GM23338 (cell line): ENCODE measurements around the gene BCAS3. TPM values are rescaled to one million over a fixed set of nuclear protein-coding genes. Genes with fewer than 3 reads are reported as not detected.

Source experiments
- ATAC-seq: fragments of 200-7000 bp; cut with Tn5 transposase; 3 replicates; pipeline ENCODE4 v1.9.1; 2020
- DNase-seq: peaks from one replicate; pipeline ENCODE4 v3.0.0-alpha.2; 2015; ENCODE audit warnings: low spot score
- H2AFZ ChIP-seq: fragments of 200-600 bp; sonication (generic); 2 replicates; pipeline ENCODE4 v1.8.0; 2016; ENCODE audit warnings: antibody characterized with exemption, mild to moderate bottlenecking, moderate library complexity
- H3F3A ChIP-seq: fragments of 200-600 bp; sonication (generic); replicated peaks from 2 replicates; pipeline ENCODE4 v1.8.0; 2017; ENCODE audit warnings: antibody characterized with exemption, mixed run types, low read depth
- H3K27ac ChIP-seq: fragments of 200-600 bp; sonication (generic); 2 replicates; pipeline ENCODE4 v1.6.1; 2016; ENCODE audit warnings: low read depth
- H3K27me3 ChIP-seq: fragments of 200-600 bp; sonication (generic); 2 replicates; pipeline ENCODE4 v1.8.0; 2016; ENCODE audit warnings: mild to moderate bottlenecking, mixed run types, moderate library complexity; ENCODE audit not compliant: insufficient read depth
- H3K36me3 ChIP-seq: fragments of 200-600 bp; sonication (generic); 2 replicates; pipeline ENCODE4 v1.8.0; 2016; ENCODE audit warnings: mild to moderate bottlenecking; ENCODE audit not compliant: insufficient read depth
- H3K4me1 ChIP-seq: fragments of 200-600 bp; sonication (generic); 2 replicates; pipeline ENCODE4 v1.8.0; 2016; ENCODE audit warnings: mild to moderate bottlenecking, moderate library complexity; ENCODE audit not compliant: insufficient read depth
- H3K4me2 ChIP-seq: fragments of 200-600 bp; sonication (generic); 2 replicates; pipeline ENCODE4 v1.7.1; 2017; ENCODE audit warnings: mixed run types
- H3K4me3 ChIP-seq: fragments of 200-600 bp; sonication (generic); 2 replicates; pipeline ENCODE4 v1.6.1; 2016; ENCODE audit warnings: mixed run types
- H3K79me2 ChIP-seq: fragments of 200-600 bp; sonication (generic); replicated peaks from 2 replicates; pipeline ENCODE4 v1.8.0; 2017; ENCODE audit warnings: mild to moderate bottlenecking; ENCODE audit not compliant: insufficient read depth
- H3K9me2 ChIP-seq: fragments of 200-600 bp; sonication (generic); 2 replicates; pipeline ENCODE4 v1.8.0; 2017; ENCODE audit not compliant: insufficient read depth
- H4K20me1 ChIP-seq: fragments of 200-600 bp; sonication (generic); replicated peaks from 2 replicates; pipeline ENCODE4 v1.8.0; 2017; ENCODE audit warnings: mild to moderate bottlenecking; ENCODE audit not compliant: insufficient read depth
- H3K27ac Mint-ChIP-seq: 2 replicates; pipeline ENCODE4 v1.8.0; 2020; ENCODE audit warnings: inconsistent platforms, mild to moderate bottlenecking, moderate library complexity, mixed read lengths
- H3K27me3 Mint-ChIP-seq: 3 replicates; pipeline ENCODE4 v1.8.0; 2022; ENCODE audit warnings: low read depth, mild to moderate bottlenecking, moderate library complexity, mixed read lengths, inconsistent platforms; ENCODE audit not compliant: insufficient read depth, poor library complexity
- H3K36me3 Mint-ChIP-seq: 3 replicates; pipeline ENCODE4 v1.8.0; 2021; ENCODE audit warnings: low read depth, mild to moderate bottlenecking, inconsistent platforms, moderate library complexity, mixed read lengths
- H3K4me1 Mint-ChIP-seq: 3 replicates; pipeline ENCODE4 v1.8.0; 2020; ENCODE audit warnings: mild to moderate bottlenecking, inconsistent platforms, mixed read lengths
- H3K4me3 Mint-ChIP-seq: 3 replicates; pipeline ENCODE4 v1.8.0; 2021; ENCODE audit warnings: moderate library complexity, mild to moderate bottlenecking, inconsistent platforms, mixed read lengths
- H3K9me3 Mint-ChIP-seq: 3 replicates; pipeline ENCODE4 v1.8.0; 2020; ENCODE audit warnings: moderate library complexity, mild to moderate bottlenecking, inconsistent platforms, mixed read lengths
- CREB1 ChIP-seq: fragments of 250-450 bp; sonication (Bioruptor Pico); IDR thresholded peaks from 2 replicates; pipeline ENCODE4 v1.5.0; 2020; ENCODE audit warnings: low read depth, mild to moderate bottlenecking, moderate library complexity
- ETS1 ChIP-seq: IDR thresholded peaks from 2 replicates; pipeline ENCODE4 v1.6.1; 2016; ENCODE audit warnings: antibody characterized with exemption
- JUNB ChIP-seq: IDR thresholded peaks from one replicate; pipeline ENCODE4 v1.6.1; 2016; ENCODE audit warnings: antibody characterized with exemption; ENCODE audit not compliant: unreplicated experiment
- NANOG ChIP-seq: IDR thresholded peaks from 2 replicates; pipeline ENCODE4 v1.6.1; 2016; ENCODE audit warnings: antibody characterized with exemption, borderline replicate concordance
- POLR2AphosphoS5 ChIP-seq: IDR thresholded peaks from 2 replicates; pipeline ENCODE4 v1.6.1; 2016; ENCODE audit warnings: antibody characterized with exemption, low read depth
- STAT1 ChIP-seq: IDR thresholded peaks from one replicate; pipeline ENCODE4 v1.6.1; 2016; ENCODE audit warnings: antibody characterized with exemption; ENCODE audit not compliant: unreplicated experiment
- ZNF114 ChIP-seq: fragments of 250-450 bp; sonication (Bioruptor Pico); IDR thresholded peaks from 2 replicates; pipeline ENCODE4 v1.5.0; 2020; ENCODE audit warnings: mild to moderate bottlenecking, moderate library complexity
- ZNF462 ChIP-seq: fragments of 250-450 bp; sonication (Bioruptor Pico); IDR thresholded peaks from 2 replicates; pipeline ENCODE4 v1.5.0; 2020; ENCODE audit warnings: mild to moderate bottlenecking, moderate library complexity
- polyA plus RNA-seq: library from polyadenylated mRNA; unstranded; fragments of >200 nt; fragmentation: Nextera tagmentation; extraction: Ambion mirVana; gene quantifications from 2 replicates; pipeline ENCODE4 v1.2.1, GENCODE V29; 2016
- total RNA-seq: library from RNA; depleted of rRNA; stranded (reverse); fragments of >200 nt; shearing (Covaris generic); gene quantifications from 2 replicates; pipeline ENCODE4 v1.2.3, GENCODE V29; 2014
- TF ChIP-seq, protein P1 (sequence below), 2 experiments: fragments of 200-600 bp in 1 of 2; sonication (generic) in 1 of 2; conservative IDR thresholded peaks; 2 replicates each; pipeline versions ENCODE4 v1.5.1 to v1.6.1; 2016 to 2017; ENCODE audit warnings: antibody characterized with exemption in 2 of 2, low read depth in 2 of 2, mild to moderate bottlenecking in 2 of 2, moderate library complexity in 1 of 2

The BCAS3 gene
- total and polyA plus RNA-seq, 2 experiments from 2014 or later: 8.2 to 28.0 TPM

GRCh38 chr17:61343576-61343975, 665.9 kb downstream of the BCAS3 start:
- TF ChIP-seq ETS1: no peak
- TF ChIP-seq JUNB: no peak
- no peak for TF ChIP-seq NANOG
- Mint-ChIP-seq H3K4me3 (no peak overlapping the region), H3K9me3 (no peaks in the 10 kb centered on the region), H3K36me3 (no peaks in the 10 kb centered on the region), H3K4me1 (no peaks in the 10 kb centered on the region), H3K27ac (no peak overlapping the region), H3K27me3 (peaks cover 1% of the 10 kb centered on the region)
- Histone ChIP-seq H3F3A (no peaks in the 10 kb centered on the region), H3K4me2 (no peak overlapping the region), H3K36me3 (no peaks in the 10 kb centered on the region), H3K27me3 (no peaks in the 10 kb centered on the region), H3K27ac (no peak overlapping the region), H2AFZ (no peak overlapping the region), H3K4me3 (no peak overlapping the region), H3K9me2 (no peaks in the 10 kb centered on the region), H4K20me1 (no peaks in the 10 kb centered on the region), H3K79me2 (no peaks in the 10 kb centered on the region), H3K4me1 (no peaks in the 10 kb centered on the region; the same call in 1 of the 2 replicates)
- ATAC-seq (no peak), DNase-seq (no peak)

DNA sequence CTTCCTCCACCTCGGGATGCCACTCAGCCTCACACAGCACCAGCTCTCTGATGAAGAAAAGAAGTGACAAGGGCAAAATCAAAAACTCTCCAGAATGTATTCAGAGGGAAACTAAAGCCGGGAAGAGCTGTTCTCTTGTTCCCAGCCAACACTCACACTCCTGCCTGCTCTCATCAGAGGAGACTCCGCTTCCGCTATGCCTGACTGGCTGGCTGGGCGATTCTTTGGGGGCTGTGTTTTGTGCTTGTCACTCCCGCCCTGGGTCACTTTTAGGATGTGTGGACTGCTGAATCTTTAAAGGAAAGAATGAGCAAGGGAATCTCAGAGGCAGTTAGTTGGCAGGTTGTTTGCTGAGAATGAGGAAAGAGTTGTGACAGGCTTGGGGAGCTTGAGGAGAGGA, 667.4 kb downstream of the BCAS3 start:
- ATAC-seq: no peak
- H2AFZ ChIP-seq: no peak overlapping the region
- no peaks in the 10 kb centered on the region for H3K79me2 ChIP-seq
- Mint-ChIP-seq H3K9me3 (no peaks in the 10 kb centered on the region), H3K27me3 (peaks cover 1% of the 10 kb centered on the region), H3K4me1 (no peaks in the 10 kb centered on the region), H3K27ac (no peak overlapping the region), H3K36me3 (no peaks in the 10 kb centered on the region), H3K4me3 (no peak overlapping the region)
- no peak for DNase-seq
- no peak overlapping the region for H3K4me2 ChIP-seq
- H3K9me2 ChIP-seq: no peaks in the 10 kb centered on the region
- no peaks in the 10 kb centered on the region for H3F3A ChIP-seq
- H3K27me3 ChIP-seq: no peaks in the 10 kb centered on the region
- H3K36me3 ChIP-seq: no peaks in the 10 kb centered on the region
- no peaks in the 10 kb centered on the region; the same call in 1 of the 2 replicates for H3K4me1 ChIP-seq
- no peak overlapping the region for H3K4me3 ChIP-seq
- H3K27ac ChIP-seq: no peak overlapping the region
- H4K20me1 ChIP-seq: no peaks in the 10 kb centered on the region
- TF ChIP-seq ETS1: no peak
- TF ChIP-seq ZNF114 (CRISPR knock-in tag): no peak
- TF ChIP-seq, protein P1, sequence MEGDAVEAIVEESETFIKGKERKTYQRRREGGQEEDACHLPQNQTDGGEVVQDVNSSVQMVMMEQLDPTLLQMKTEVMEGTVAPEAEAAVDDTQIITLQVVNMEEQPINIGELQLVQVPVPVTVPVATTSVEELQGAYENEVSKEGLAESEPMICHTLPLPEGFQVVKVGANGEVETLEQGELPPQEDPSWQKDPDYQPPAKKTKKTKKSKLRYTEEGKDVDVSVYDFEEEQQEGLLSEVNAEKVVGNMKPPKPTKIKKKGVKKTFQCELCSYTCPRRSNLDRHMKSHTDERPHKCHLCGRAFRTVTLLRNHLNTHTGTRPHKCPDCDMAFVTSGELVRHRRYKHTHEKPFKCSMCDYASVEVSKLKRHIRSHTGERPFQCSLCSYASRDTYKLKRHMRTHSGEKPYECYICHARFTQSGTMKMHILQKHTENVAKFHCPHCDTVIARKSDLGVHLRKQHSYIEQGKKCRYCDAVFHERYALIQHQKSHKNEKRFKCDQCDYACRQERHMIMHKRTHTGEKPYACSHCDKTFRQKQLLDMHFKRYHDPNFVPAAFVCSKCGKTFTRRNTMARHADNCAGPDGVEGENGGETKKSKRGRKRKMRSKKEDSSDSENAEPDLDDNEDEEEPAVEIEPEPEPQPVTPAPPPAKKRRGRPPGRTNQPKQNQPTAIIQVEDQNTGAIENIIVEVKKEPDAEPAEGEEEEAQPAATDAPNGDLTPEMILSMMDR (conservative IDR thresholded peaks at IDR 0.05; ENCODE audit: low read depth in 2 of 2): no peak
- TF ChIP-seq POLR2AphosphoS5: no peak
- no peak for TF ChIP-seq CREB1 (CRISPR knock-in tag)
- TF ChIP-seq STAT1: no peak
- TF ChIP-seq ZNF462 (CRISPR knock-in tag): no peak
